GM11168 (cell line): ENCODE results near the gene NOP9.

Experiments
- in situ Hi-C: fragments of 300-500 bp; cut with MboI; formaldehyde crosslinking; loops from one replicate; pipeline ENCODE4 v1.12.0; 2022; ENCODE audit warnings: low sequenced_read_pairs; ENCODE audit not compliant: unreplicated experiment

NOP9 gene

DNA sequence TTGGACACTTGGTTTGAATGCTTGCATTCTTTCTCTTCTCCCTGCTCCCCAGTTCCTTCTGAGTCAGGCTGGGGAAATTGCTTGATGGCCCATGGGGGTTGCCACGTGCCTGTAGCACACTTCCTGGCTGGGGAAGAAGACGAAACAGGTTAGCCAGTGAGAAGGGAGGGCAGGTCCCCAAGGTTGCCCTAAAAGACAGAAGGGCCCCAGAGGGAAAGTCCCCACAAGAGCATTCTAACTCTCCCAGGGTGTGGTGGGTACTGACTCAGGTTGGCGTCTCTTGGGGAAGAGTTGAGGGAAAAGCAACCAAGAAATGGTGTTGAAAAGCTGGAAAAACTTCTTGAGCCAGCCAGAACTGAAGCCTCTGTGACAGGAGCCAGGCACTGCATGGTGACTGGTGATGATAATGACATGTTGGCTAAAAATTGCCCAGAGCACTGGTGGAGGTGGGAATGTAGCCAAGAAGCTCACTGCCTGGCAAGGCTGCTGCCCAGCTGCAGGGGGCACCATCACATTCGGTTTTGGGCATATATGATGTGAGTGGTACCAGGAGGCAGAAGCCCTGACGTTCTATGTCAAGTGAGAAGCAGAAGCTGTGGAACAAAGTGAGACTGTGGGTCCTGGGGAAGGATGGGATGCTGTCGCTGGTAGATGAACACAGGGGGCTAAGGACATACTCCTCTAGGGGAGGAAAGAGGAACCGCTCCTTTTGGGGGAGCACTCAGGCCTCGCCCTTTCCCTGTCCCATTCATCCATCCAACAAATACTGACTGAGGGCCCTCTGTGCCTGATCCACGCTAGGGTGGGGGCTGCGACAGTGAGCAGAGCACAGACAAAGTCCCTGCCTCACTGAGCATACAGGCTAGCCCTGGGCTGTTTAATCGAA, 20.1 kb upstream of the NOP9 start:
- in situ Hi-C loops = no loop called here

DNA sequence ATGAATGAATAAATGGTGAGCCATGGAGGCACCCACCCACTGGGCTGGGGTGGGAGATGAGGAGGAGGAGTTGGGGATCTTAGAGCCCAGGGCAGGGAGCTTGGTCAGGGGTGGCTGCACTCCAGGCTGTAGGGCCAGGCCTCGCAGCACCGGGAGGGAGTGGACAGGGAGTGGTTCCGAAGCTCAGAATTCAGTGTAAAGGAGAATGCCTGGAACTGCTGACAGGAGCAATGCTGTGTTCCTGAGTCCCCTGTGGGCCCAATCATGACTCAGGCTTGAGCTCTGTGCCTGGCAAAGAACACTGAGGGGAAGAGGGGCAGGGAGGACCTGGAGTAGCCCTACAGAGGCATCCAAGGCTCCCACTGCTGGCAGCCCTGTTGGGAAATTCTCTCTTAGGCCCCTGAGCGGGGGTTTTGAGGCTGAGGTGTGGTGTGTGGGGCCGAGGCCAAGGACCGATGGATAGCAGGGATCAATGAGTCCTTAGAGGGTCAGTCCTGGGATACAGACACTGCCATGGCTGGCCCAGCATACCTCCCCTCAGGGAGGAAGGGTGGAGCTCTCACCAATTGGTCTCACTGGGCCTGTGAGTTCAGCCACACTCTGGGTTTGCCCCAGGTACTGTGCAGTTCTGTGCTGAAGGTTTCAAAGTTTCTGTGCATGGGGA, 18.7 kb upstream of the NOP9 start:
- in situ Hi-C loops = no loop called here

DNA sequence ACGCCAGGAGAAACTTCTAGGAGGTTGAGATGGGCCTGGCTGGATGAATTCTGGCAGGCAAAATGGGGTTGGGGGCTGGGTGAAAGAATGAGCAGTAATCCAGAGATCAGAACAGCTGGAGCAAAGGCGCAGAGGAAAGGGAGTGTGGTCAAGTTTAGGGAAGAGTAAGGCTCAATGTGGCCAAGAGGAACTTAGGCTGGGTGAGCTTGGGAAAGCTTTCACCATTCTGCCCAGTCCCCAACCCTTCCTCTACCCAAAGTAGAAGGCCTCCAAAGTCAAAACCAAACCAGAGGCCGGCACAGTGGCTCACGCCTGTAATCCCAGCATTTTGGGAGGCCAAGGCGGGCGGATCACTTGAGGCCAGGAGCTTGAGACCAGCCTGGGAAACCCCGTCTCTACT, 18.0 kb upstream of the NOP9 start:
- in situ Hi-C loops = no loop called here

DNA sequence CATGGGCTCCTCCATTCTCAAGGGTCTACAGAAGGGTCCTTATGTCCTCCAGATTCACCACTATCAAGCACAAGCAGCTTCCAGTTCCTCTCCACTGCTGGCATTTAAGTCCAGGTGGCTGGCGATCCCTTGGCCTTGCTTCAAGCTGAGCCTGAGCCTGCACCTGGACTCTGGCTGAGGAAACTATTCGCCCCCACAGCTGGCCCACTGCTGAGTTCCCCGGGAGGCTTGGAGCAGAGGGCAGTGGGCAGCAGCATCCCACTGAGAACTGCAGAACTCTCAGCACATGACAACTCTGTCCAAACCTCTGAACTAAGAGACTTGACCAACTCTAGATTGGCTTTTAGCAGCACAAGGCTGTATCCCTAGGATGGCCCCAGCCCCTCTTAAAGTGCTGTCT, 16.9 kb upstream of the NOP9 start:
- in situ Hi-C loops = no loop called here

DNA sequence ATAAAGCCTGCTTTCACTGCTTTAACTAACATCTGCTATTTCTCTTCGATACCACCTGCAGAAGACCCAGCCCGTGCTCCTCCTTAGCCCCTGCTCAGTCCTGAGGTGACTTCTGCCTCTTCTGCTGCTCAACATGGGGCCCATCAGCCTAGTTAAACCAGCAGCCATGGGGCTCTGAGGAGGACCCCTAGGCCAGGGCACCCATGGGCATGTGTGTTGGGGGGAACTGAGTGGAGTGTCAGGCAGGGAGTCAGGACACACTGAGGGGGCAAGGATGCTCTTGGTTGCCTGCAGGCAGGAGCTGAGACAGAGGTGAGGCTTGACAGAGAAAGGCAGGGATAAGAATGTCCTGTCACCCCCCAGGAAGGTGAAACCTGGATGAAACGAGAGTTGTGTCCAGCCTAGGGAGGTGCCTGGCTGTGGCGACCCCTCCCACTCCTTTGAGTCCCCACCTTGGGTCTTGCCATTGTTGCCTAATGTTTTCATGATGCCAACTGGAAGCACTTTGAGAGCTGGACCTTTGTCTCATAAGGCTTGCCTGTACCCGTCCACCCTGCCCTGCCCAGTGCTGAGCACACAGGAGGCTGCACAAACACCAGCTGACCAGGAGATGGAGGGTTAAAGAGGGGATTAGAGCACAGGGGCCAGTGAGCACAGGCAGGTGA, 15.7 kb upstream of the NOP9 start:
- in situ Hi-C loops = no loop called here

DNA sequence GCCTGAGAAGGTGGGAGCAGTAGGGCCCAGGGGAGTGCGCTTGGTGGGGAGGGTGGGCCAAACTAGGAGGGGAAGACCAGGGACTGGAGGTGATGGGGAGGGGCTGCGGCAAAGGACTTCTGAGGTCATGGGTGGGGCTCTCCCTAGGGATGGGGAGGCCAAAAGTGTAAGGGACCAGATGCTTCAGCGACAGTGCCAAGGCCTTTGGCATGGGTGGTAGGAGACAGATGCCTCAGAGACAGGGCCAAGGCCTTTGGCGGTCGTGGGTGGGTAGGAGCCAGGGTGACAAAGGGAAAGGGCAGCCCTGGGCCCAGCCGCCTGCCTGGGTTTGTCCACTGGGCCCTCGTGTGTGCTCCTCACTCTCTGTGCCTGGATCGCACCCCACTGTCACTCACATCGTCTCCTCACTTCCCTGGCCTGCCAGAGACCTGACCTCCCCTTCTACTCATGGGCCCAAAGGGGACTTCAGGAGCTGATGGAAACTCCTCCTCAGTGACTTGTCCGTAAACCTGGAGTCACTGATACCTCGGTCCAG, 15.1 kb upstream of the NOP9 start:
- in situ Hi-C loops = no loop called here

DNA sequence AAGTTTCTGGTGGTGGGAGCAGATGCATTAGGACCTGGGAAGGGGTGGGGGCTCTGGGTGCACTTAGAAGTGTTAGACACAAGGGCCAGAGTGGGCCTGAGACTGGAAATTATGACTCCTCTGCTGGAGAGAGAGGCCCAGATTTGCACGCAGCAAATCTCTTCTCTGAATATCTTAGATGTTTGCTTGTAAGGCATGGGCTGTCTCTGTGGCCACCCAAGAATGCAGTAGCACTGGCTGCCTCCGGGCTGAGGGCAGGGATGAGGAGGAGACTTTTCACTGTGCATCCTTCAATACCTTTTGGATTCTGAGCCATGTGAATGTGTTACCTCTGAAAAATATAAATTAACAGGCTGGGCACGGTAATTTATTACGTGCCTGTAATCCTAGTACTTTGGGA, 14.3 kb upstream of the NOP9 start:
- in situ Hi-C loops = no loop called here

DNA sequence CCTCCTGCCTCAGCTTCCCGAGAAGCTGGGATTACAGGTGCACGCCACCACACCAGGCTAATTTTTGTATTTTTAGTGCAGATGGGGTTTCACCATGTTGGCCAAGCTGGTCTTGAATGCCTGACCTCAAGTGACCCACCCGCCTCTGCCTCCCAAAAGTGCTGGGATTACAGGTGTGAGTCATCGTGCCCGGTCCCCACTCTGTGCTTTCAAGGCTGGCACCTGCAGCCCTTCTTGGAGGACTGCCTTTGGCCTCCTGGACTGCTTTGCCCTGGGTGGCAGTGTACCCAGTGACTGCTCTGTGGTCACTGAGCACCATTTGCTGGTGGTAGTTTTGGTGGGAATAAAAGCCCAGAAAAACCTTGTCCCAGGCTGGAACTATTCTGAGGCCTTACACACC, 12.7 kb upstream of the NOP9 start:
- in situ Hi-C loops = no loop called here

DNA sequence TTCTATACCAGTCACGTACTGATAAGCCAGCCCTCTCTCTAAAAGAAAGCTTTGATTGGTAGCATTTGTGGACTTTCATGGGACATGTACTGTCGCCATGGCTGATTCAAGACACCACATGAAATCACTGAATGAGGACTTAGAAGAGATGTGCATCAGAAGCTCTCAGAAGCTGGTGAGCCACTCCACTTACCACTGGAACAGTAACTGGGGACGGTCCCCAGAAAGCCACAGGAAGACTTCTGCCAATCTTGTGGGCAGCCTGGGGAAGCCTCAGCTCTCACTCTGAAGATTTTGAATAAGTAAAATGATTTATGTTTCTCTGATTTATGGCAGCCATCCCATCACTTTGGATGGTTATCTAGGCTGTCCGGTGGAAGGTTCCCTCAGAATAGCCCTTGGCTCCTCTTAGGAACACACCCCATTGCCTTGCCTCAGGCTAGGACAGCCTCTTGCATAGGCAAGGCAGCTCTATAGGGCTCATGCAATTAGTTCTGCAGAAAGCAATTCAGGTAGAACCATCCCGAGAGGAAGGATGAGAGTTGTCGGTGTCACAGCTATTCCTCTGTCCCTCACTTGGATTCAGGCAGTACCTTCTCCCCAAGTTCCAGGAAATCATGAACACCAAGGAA, 9.9 kb upstream of the NOP9 start:
- in situ Hi-C loops = no loop called here

DNA sequence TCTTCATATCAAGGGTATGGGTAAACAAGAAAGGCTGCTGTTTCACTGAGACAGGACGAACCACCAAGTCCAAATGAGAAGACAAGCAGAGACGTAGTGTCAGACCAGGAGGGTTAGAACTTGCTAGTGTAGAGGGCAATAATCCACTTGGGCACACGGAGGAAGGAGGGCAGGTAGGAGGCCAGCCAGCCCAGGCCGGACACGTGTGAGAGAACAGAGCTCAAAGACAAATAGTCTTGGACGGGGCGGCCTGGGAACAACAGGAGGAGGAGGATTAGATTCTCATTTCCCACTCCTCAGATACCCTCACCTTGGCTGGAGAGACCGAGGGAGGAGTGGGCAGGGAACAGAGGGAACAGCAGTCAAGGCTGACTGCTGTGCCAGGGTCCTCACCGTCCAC, 8.9 kb upstream of the NOP9 start:
- in situ Hi-C loops = no loop called here

DNA sequence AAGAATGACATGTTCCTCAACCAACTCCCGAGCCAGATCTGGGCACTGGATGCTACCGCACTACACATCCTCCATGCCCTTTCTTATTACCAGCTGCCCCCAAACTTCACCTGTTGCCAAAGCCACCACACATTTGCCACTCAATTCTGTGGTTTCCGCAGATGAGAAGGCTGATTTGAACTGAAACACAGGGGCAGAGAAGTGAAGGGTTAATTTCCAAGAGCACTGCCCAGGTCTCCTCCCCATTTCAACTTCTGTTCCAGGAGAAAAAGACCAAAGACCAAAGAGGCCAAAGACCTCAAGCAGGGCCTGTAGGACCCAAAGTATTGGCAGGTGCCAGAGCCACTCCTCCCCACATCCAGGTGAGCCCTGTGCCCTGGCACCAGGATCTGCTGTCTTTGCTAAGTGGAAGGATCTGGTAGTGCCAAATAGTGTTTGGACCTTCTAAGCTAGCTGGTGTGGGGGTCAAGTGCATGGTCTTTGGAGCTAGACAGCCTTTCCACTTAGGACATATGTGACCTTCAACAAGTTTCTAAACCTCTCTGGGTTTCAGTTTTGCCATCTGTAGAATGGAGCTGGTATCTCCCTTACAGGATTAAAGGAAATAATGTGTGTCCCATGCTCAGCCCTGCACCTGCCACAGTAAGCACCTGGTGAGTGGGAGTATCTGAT, 8.1 kb upstream of the NOP9 start:
- in situ Hi-C loops = no loop called here

DNA sequence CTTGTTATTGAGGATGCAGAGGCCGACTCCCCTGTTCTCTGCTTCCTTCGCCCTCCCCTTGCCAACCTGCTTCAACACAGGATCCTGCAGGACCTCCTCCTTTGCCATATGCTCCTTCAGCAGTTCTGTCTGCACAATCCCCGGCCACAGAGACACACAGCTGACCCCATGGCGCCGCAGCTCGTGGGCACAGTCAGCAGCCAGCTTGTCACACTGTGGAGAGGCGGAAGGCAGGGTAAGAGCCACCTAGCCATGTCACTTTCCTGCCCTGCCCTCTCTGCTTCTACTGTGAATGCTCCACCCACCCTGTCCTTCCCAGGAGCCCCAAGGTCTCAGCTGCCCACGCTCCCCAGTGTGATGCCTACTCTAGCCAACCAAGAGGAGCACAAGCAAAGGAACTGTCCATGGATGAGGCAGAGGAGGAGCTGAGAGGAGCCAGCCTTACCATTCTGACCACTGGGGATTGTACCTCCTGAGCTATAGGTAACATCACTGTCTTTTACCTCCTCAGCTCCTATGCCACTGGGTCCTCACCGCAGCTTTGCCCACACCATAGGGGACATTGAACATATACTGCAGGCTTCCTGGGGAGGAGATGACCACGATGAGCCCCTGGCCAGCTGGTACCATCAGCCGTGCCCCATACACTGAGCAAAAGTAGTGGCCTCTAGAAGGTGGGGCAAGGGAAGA, 7.4 kb upstream of the NOP9 start:
- in situ Hi-C loops = no loop called here

DNA sequence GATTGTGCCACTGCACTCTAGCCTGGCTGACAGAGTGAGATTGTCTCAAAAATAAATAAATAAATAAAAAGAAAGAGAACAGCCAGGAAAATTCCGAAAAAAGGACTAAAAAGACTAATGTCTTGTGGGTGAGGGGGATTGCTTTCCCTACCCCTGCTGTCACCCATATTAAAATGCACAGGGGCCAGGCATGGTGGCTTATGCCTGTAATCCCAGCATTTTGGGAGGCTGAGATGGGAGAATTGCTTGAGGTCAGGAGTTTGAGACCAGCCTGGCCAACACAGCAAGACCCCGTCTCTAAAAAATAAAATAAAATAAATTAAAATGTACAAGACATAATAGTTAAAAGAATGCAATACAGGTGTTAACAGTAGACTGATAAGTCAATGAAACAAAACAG, 6.1 kb upstream of the NOP9 start:
- in situ Hi-C loops = no loop called here

DNA sequence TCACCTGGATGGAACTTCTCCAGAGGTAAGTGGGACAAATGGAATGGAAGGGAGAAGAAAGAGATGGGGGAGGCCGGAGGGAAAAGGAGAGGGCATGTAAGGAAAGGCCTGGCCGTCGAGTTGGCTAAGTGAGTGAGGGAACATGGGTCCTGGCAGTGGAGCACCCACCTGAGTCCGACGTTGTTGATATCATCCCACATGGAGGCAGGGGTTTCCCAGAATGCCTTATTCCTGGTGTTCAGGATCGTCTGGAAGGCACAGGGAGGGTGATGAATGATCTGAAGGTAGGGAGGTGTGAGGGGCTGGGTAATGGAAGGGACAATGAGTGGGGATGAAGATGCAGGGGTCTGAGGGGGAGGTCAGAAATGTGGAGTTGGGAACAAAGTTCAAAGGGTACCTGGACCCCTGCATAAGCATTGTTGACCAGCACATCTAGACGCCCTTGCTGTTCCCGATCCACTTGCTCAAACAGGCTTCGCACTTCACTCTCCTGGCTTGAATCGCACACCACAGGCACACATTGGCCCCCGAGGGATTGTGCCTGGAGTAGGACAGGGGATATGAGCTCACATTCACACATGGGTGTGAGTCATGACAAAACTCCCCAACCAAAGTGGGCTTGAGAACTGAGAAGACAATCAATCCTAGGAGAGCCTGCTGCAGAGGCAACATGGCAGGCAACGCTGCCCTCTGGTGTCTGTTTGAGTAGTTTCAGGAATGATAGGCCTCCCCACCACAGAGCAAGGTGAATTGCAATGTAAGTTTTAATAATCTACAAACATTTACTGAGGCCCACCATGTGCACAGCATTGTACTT, 3.1 kb upstream of the NOP9 start:
- in situ Hi-C loops = loop anchor here (5.0 kb wide), 1 partner anchor 54 kb away; the partner anchor contains the start of gene TINF2

DNA sequence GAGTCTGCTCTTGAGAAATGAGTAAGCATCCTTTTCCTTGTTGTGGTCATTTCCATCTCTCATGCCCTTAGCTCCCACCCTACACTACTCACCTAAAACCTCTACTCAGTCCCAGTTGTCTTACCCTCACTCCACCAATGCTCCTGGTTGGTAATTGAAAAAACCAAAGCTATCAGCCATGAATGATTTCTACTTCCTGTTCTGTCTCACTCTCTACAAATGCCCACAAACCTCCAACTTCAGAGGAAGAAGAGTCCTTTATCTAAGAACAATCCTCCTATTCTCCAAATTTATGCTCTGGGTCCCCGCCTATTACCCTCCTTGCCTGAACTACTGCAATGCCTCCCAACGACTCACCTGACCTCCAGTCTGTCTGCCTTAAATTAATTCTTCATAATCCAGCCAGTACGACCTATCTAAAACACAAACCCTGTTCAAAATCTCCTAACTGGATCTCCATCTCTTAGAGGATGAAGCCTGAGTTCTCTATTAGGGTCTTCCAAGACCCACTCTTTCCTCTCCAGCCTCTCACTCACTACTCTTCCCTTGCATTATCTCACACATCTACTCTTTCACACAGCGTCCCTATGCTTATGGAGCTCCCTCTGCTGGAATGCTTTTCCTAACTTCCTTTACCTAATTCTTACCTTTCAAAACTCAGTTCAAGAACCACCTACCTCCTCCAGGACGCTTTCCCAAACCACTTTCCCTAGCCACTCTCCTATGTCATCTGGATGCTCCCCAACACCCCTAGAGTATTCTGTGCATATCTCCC, 2.3 kb upstream of the NOP9 start:
- in situ Hi-C loops = loop anchor here (5.0 kb wide), 1 partner anchor 55 kb away; the partner anchor contains the start of gene TINF2

DNA sequence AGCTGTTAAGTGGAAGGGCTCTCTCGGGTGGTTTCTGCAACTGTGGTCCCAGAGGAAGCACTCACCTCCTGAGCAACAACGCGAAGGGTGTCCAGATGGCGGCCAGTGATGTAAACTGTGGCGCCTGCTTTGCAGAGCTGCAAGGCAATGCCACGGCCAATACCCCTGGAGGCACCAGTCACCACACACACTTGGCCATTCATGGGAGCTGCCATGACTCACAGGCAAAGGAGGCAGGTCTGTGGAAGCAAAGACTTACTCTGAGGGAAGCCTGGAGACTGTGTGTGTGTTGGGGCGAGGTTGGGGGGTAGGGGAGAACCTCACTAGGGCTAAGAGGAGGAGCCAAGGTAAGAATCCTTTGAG, 777 bp upstream of the NOP9 start:
- in situ Hi-C loops = loop anchor here (5.0 kb wide), 1 partner anchor 57 kb away; the partner anchor contains the start of gene TINF2

DNA sequence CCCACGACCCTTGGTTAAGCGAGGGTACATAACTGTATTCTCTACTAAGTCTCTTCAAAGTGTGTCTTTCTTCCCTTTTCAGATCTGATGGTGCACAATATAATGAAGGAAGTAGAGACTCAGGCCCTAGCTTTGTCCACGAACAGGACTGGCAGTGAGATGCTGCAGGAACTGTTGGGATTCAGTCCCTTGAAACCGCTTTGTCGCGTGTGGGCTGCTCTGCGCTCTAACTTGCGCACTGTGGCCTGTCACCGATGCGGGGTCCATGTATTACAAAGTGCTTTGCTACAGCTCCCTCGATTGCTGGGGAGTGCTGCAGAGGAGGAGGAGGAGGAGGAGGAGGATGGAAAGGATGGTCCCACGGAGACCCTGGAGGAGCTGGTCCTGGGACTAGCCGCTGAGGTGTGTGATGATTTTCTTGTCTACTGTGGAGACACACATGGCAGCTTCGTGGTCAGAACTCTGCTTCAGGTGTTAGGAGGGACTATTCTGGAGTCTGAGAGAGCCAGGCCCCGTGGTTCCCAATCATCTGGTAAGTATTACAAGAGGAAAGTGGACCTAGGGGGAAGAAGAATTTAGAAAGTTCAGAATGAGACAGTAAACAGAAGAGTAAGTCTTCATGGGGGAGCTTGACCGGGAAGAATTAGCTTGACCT, 803 bp downstream of the NOP9 start:
- in situ Hi-C loops = no loop called here
